T follicular helper cell (primary cell): ENCODE measurements around the gene ZNF672.
"Not testable (repeated sequence)": the region's sequence is repeated elsewhere in the genome, so short reads cannot be mapped to it uniquely, and the experiment has no call there.

Source experiments
- DNase-seq: peaks from one replicate; pipeline ENCODE4 v3.0.0-alpha.2; 2020; ENCODE audit warnings: low read depth

ZNF672 gene

DNA sequence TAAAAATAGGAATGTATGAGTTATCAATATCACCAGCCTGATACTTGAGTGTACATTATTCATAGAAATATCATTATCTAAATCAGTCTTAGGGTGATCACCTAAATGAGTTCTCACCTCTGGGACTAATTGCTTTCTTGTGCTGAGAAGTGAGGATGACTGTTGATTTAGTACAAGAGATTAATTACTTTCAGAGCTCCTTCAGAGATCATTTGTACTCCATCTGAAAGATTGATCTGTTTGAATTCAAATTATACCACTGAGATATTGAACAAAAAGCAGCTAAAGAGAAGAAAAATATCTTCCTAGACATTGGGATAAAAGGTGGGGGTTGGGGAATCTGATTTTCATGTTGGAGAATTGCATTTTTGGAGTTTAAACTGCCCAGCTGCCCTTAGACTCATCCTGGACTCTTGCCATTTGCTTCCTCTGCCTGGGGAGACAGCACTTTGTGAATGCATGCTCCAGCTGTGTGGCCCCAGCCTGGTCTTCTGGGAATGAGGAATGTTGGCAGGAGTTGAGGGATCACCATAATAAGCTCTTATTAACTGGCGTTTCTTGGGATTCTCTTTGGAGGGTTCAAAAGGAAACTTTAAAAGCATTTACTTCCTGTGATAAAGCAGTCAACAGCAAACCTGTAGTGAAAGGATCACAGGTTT is 48.3 kb downstream of the ZNF672 start:
- no peak for DNase-seq

DNA sequence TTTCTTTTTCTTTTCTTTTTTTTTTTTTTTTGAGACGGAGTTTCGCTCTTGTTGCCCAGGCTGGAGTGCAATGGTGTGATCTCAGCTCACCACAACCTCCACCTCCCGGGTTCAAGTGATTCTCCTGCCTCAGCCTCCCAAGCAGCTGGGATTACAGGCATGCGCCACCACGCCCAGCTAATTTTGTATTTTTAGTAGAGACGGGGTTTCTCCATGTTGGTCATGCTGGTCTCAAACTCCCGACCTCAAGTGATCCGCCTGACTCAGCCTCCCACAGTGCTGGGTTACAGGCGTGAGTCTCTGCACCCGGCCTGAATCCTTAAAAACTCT is 51.9 kb downstream of the ZNF672 start:
- not testable (repeated sequence) for DNase-seq

DNA sequence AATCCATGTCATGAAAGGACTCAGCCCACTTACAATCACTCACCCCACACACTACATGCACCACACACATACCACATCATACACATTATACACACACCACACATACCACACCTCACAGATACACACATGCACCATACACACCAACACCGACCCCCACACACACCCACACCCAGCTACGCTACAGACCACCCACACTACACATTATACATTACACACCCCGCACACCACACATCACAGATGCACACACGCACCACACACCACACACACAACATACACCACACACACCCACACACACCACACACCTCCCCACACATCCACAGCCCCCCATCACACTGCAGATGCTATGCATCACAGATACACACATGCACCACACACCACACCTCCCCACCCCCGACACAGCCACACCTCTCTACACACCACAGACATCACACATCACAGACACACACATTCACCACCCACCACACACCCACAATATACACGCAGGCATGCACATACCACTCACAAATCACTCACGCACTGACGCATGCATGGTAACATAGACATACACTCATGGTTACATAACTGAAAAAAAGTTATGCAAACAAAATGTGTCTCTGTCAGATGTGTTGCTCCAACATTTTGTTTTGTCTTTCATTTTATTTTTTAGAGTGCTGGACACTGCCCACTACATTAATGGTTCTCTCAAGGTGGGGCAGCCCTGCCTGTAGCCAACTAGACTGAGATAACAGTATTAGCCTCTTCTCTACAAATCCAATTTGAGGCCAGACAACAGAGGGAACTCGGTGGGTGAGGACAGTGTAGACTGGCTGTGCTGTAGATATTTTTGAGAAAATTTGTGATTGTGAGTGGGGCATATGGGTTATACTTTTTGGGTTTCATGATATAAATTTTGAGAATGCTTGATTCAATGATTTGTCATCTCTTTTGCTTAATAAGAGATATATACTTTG is 52.8 kb downstream of the ZNF672 start:
- DNase-seq = no peak

DNA sequence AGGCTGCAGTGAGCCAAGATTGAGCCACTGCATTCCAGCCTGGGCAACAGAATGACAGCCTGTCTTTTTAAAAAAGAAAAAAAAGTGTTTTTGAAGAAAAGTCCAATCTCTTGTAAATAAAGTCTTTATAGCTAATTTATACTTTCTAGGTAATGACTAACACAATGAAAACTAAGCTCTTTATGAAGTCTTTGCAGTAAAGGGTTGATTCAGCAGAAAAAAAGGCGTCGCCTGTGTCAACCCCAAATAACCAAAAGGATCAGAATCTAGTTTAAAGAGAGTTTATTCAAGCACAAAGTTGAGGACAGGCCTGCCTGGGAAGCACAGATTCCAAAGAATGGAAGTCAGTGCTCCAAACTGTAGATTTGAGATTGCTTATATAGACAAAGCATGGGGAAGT is 53.7 kb downstream of the ZNF672 start:
- no peak for DNase-seq

DNA sequence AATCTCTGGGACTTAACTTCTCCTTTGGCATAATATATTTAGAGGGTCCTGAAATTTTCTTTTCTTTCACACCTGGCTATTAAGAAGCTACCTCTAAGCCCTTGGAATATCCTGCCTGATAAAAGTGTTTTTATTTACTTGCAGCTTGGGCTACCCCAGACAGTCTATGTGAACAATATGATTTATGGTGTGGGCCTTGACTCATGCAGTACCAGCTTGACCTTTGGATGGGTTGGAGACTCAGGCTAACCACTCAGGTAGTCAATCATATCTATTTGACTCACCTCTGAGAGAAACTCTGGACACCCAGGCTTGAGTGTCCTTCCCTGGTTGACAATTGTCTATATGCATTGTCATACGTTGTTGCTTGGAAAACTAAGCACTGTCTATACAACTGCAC is 54.6 kb downstream of the ZNF672 start:
- no peak for DNase-seq

DNA sequence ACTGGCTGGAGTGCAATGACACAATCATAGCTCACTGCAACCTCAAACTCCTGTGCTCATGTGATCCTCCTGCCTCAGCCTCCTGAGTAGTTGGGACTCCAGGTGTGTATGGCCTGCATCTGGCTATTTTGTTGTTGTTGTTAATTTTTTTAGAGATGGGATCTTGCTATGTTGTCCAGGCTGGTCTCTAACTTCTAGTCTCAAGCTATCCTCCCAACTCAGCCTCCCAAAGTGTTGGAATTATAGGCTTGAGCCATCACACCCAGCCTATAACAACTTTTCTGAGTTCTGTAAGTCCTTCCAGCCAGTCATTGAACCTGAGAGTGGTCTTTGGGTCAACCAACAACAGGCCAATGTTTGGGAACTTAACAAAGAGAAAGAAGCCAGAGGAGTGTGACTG is 56.8 kb downstream of the ZNF672 start:
- no peak for DNase-seq

DNA sequence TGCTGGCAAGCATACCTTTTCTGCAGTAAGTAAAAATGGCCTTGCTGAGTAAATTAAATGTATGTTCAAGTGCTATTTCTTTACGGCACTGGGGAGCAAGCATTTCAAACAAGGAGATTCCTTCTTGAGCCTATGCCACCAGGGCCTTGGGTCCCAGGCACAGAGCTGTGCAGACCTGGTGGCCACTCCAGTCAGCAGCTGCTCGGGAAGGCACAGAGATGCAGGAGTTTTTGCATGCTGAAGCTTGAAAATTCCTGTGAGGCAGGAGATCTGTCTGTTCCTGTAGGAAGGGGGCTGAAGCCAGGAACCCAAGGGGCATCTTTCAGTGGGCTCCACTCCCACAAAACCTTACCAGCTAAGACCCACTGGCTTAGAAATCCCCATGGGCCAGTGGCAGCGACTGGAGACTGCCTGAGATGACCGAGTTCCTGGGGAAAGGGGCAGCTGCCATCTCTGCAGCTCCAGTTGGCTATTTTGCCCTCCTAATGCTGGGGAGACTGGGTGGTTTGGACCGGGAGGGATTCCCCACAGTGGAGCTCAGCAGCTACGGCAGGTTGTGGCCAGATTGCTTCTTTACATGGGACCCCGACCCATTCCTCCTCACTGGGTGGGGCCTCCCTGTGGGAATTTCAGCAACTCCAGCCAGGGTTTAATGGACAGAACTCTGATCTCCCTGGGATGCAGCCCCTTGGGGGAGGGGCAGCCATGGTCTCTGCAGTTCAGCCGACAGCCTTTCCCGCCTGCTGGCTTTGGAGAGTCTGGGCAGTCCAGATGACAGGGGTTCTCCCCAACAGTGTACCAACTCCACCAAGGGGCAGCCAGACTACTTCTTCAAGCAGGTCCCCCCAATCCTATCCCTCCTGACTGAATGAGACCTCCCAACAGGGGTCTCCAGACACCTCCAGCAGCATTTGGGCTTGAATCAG is 59.7 kb downstream of the ZNF672 start:
- no peak for DNase-seq
